BLaER1 (cell line): Measurements from ENCODE around the gene SECTM1.
A peak's percentile ranks its signal among the peaks of the same experiment; 100 is the strongest.

ENCODE experiments used
- H3K27ac ChIP-seq: shearing (Covaris generic); formaldehyde crosslinking; 2 replicates; pipeline ENCODE4 v1.8.1; 2022
- H3K27me3 ChIP-seq: shearing (Covaris generic); formaldehyde crosslinking; 2 replicates; pipeline ENCODE4 v1.8.1; 2022
- H3K36me3 ChIP-seq: shearing (Covaris generic); formaldehyde crosslinking; 2 replicates; pipeline ENCODE4 v1.8.1; 2022
- H3K4me1 ChIP-seq: shearing (Covaris generic); formaldehyde crosslinking; 2 replicates; pipeline ENCODE4 v1.8.1; 2022
- H3K4me2 ChIP-seq: shearing (Covaris generic); formaldehyde crosslinking; 2 replicates; pipeline ENCODE4 v1.8.1; 2022
- H3K4me3 ChIP-seq: shearing (Covaris generic); formaldehyde crosslinking; 2 replicates; pipeline ENCODE4 v1.8.1; 2022
- H3K9ac ChIP-seq: shearing (Covaris generic); formaldehyde crosslinking; 2 replicates; pipeline ENCODE4 v1.8.1; 2022
- H3K9me3 ChIP-seq: shearing (Covaris generic); formaldehyde crosslinking; 2 replicates; pipeline ENCODE4 v1.8.1; 2022
- H4K20me1 ChIP-seq: shearing (Covaris generic); formaldehyde crosslinking; 2 replicates; pipeline ENCODE4 v1.8.1; 2022
- Cebpa-rat ChIP-seq: shearing (Covaris generic); IDR thresholded peaks from 2 replicates; pipeline ENCODE4 v1.8.1; 2022

Gene SECTM1

GRCh38 chr17:82292251-82293154 is 41.1 kb downstream of the SECTM1 start:
- Histone ChIP-seq H4K20me1 (no peaks in the 10 kb centered on the region), H3K4me2 (peak overlapping the region; percentile 85), H3K27me3 (no peaks in the 10 kb centered on the region), H3K4me3 (peak overlapping the region; percentile 83), H3K9me3 (peaks cover 2% of the 10 kb centered on the region), H3K27ac (peak overlapping the region; percentile 99), H3K4me1 (peaks cover 85% of the 10 kb centered on the region), H3K9ac (peak overlapping the region; percentile 96), H3K36me3 (no peaks in the 10 kb centered on the region)
- TF ChIP-seq Cebpa-rat: no peak

- H3K27me3 ChIP-seq: no peaks in the 10 kb centered on the region
- H3K4me3 ChIP-seq: peak overlapping the region; percentile 83
- no peaks in the 10 kb centered on the region for H4K20me1 ChIP-seq
- peaks cover 85% of the 10 kb centered on the region for H3K4me1 ChIP-seq
- H3K4me2 ChIP-seq: peak overlapping the region; percentile 85
- H3K27ac ChIP-seq: peak overlapping the region; percentile 99
- H3K36me3 ChIP-seq: no peaks in the 10 kb centered on the region
- no peak for TF ChIP-seq Cebpa-rat
- peaks cover 6% of the 10 kb centered on the region for H3K9me3 ChIP-seq
- H3K9ac ChIP-seq: peak overlapping the region; percentile 96
Measured at GRCh38 chr17:82291582-82292250, 41.9 kb downstream of the SECTM1 start.

DNA sequence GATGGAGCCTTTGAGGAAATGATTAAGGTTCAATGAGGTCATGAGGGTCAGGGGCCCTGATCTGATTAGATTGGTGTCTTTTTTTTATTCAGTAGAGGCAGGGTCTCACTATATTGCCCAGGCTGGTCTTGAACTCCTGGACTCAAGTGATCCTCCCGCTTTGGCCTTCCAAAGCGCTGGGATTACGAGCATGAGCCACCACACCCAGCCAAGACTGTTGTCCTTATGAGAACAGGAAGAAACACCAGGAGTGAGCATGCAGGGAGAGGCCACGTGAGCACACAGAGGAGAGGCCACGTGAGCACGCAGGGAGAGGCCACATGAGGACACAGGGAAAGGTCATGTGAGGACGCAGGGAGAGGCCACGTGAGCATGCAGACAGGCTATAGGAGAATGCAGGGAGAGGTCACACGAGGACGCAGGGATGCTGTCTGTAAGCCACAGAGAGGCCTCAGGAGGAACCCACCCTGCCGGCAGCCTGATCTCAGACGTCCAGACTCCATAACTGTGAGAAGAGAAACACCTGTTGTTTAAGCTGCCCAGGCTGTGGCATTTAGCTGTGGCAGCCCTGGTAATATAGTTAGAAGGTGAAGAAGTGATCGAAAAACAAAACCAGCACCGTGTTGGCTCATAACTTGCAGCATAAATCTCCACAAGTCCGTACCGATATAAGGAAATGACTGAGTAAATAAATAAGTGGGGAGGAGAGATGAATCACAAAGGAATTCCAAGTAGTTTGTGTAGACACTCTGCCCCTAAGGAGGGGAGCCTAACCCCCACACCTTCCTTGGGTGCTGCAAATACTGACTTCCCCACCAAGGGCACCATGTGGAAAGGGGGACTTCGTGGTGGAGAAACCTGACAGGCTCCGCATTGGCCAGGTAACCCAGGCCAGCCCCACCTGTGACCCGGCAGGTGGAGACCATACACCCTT is 45.4 kb downstream of the SECTM1 start:
- peak overlapping the region; percentile 49; the same call in 1 of the 2 replicates for H3K4me2 ChIP-seq
- H3K27me3 ChIP-seq: no peaks in the 10 kb centered on the region
- no peak for TF ChIP-seq Cebpa-rat
- no peak overlapping the region for H3K4me3 ChIP-seq
- H3K36me3 ChIP-seq: no peaks in the 10 kb centered on the region
- H4K20me1 ChIP-seq: no peaks in the 10 kb centered on the region
- H3K9ac ChIP-seq: no peak overlapping the region
- peak overlapping the region; percentile 1; the same call in 1 of the 2 replicates for H3K27ac ChIP-seq
- peaks cover 56% of the 10 kb centered on the region for H3K4me1 ChIP-seq
- peaks cover 6% of the 10 kb centered on the region for H3K9me3 ChIP-seq

DNA sequence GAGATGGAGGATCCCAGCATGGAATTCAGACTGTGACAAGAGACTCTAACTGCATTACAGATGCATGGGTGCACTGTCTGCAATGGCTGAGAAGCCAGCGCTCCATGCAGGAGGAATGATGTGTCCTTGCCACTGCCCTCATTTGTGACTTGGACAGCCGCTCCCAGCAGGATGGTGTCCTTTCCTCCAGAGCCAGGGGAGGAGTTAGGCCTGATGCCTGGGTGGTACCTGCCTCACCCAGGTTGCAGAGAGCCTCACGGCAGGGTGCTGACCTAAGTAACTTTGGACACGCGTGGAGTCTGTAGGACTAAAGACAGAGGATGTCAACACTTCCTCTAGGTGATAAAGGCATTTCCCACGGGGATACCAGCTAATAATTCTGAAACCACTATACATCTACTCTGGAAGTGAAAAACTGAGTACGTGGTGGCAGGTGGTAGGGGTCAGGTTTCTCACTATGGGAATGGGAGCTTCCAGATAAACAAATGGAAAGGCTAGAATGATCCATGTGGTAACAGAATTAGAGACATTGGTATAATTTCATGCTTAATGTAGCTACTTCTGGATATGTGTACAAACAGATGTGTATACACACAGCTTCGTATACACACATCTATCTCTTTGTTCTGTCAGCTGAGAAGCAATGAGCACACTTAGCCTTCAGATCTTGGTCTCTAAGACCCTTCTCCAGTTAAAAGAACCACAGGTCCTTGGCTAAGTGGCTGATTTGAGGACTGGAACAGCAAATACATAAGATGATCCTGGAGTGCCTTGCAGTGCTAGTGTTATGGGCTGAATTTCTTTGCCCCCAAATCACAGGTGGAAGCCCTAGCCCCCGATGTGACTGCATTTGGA is 46.3 kb downstream of the SECTM1 start:
- no peak overlapping the region for H3K9ac ChIP-seq
- no peak overlapping the region for H3K4me3 ChIP-seq
- no peak for TF ChIP-seq Cebpa-rat
- H3K27ac ChIP-seq: no peak overlapping the region
- no peaks in the 10 kb centered on the region for H3K27me3 ChIP-seq
- peaks cover 58% of the 10 kb centered on the region for H3K4me1 ChIP-seq
- peaks cover 6% of the 10 kb centered on the region for H3K9me3 ChIP-seq
- H4K20me1 ChIP-seq: no peaks in the 10 kb centered on the region
- H3K4me2 ChIP-seq: peak overlapping the region; percentile 49
- H3K36me3 ChIP-seq: no peaks in the 10 kb centered on the region

DNA sequence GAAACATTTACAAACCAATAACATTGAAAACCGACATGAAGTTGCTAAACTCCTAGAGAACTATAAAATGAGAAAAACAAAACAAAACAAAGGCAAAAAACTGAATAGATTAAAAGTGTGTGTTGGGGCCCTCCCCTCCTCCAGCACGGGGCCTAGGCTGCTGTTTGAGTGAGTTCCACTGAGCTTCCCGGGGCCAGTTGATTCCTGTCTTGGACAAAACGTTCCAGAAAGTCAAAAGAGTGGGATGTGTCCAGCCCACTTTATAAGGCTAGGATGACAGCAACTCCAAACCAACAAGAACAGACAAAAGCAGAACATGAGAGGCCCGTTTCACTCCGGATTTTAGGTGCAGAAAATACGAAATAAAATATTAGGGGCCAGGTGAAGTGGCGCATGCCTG is 48.4 kb downstream of the SECTM1 start:
- H3K36me3 ChIP-seq: no peaks in the 10 kb centered on the region
- no peak for TF ChIP-seq Cebpa-rat

GRCh38 chr17:82283208-82283749 is 50.3 kb downstream of the SECTM1 start:
- TF ChIP-seq Cebpa-rat: no peak
- Histone ChIP-seq H3K9ac (no peak overlapping the region), H3K36me3 (no peaks in the 10 kb centered on the region), H4K20me1 (no peaks in the 10 kb centered on the region), H3K27me3 (no peaks in the 10 kb centered on the region), H3K4me1 (peaks cover 45% of the 10 kb centered on the region), H3K4me3 (no peak overlapping the region), H3K9me3 (peaks cover 6% of the 10 kb centered on the region), H3K27ac (peak overlapping the region; percentile 23; the same call in 1 of the 2 replicates), H3K4me2 (no peak overlapping the region; the same call in 1 of the 2 replicates)

More for the DNA sequence above, 48.4 kb downstream of the SECTM1 start:
- Histone ChIP-seq H3K4me1 (peaks cover 51% of the 10 kb centered on the region), H3K27ac (no peak overlapping the region), H3K4me3 (no peak overlapping the region), H3K4me2 (no peak overlapping the region), H3K27me3 (no peaks in the 10 kb centered on the region), H3K9me3 (peaks cover 6% of the 10 kb centered on the region), H3K9ac (no peak overlapping the region), H4K20me1 (no peaks in the 10 kb centered on the region)

GRCh38 chr17:82282239-82283207 is 51.0 kb downstream of the SECTM1 start:
- Histone ChIP-seq H3K27me3 (no peaks in the 10 kb centered on the region), H3K4me3 (no peak overlapping the region), H4K20me1 (no peaks in the 10 kb centered on the region), H3K9me3 (peaks cover 5% of the 10 kb centered on the region), H3K9ac (no peak overlapping the region), H3K4me1 (peaks cover 38% of the 10 kb centered on the region), H3K36me3 (no peaks in the 10 kb centered on the region), H3K4me2 (no peak overlapping the region), H3K27ac (no peak overlapping the region)
- TF ChIP-seq Cebpa-rat: no peak
